Measurements from ENCODE around the gene SEPTIN8.

DNA sequence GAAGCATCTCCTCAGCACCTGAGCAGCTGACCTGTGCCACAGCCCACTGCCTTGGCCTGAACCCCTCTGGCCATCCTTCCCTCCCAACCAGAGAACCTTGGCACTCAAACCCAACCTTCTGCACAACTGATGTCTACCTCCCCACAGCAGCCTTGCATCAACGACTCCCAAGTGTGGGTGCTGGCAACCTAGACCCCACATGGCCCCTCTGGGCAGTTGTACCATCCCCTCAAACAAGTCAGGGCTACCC, 10.3 kb downstream of the SEPTIN8 start:
- TF ChIP-seq EZH2 (IDR thresholded peaks at IDR 0.05; ENCODE audit: borderline replicate concordance, insufficient read depth, low read depth, low read length, poor library complexity, severe bottlenecking) = no peak
- TF ChIP-seq, protein P1, sequence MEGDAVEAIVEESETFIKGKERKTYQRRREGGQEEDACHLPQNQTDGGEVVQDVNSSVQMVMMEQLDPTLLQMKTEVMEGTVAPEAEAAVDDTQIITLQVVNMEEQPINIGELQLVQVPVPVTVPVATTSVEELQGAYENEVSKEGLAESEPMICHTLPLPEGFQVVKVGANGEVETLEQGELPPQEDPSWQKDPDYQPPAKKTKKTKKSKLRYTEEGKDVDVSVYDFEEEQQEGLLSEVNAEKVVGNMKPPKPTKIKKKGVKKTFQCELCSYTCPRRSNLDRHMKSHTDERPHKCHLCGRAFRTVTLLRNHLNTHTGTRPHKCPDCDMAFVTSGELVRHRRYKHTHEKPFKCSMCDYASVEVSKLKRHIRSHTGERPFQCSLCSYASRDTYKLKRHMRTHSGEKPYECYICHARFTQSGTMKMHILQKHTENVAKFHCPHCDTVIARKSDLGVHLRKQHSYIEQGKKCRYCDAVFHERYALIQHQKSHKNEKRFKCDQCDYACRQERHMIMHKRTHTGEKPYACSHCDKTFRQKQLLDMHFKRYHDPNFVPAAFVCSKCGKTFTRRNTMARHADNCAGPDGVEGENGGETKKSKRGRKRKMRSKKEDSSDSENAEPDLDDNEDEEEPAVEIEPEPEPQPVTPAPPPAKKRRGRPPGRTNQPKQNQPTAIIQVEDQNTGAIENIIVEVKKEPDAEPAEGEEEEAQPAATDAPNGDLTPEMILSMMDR (IDR thresholded peaks at IDR 0.05) = no peak
